Calu3 (cell line): ENCODE results near the gene LSM2. TPM values are rescaled to one million over a fixed set of nuclear protein-coding genes. Genes with fewer than 3 reads are reported as not detected.

Experiments
- BruUV-seq: library from RNA; stranded (reverse); fragments of 400-500 nt; replicated peaks from 2 replicates; lab custom pipeline; 2021; lab: Mats Ljungman, UMichigan
- CTCF ChIA-PET: fragments of 300-600 bp; sonication (Branson Sonifier 250); formaldehyde crosslinking; loops from one replicate; lab custom pipeline; 2022; ENCODE audit warnings: antibody characterized with exemption; lab: Charles Lee
- DNase-seq: peaks from one replicate; pipeline ENCODE4 v3.0.0; 2022
- H3K27ac Mint-ChIP-seq: one replicate; pipeline ENCODE4 v1.8.0; 2022; ENCODE audit warnings: mixed read lengths; ENCODE audit not compliant: unreplicated experiment
- H3K27me3 Mint-ChIP-seq: one replicate; pipeline ENCODE4 v1.8.0; 2022; ENCODE audit warnings: mixed read lengths; ENCODE audit not compliant: unreplicated experiment
- H3K36me3 Mint-ChIP-seq: one replicate; pipeline ENCODE4 v1.8.0; 2022; ENCODE audit warnings: mild to moderate bottlenecking, moderate library complexity, mixed read lengths; ENCODE audit not compliant: insufficient read depth, unreplicated experiment
- H3K4me1 Mint-ChIP-seq: one replicate; pipeline ENCODE4 v1.8.0; 2022; ENCODE audit warnings: mild to moderate bottlenecking, low read depth, mixed read lengths; ENCODE audit not compliant: unreplicated experiment
- H3K4me3 Mint-ChIP-seq: one replicate; pipeline ENCODE4 v1.8.0; 2022; ENCODE audit warnings: mild to moderate bottlenecking, low read depth, moderate library complexity, mixed read lengths; ENCODE audit not compliant: unreplicated experiment
- H3K9me3 Mint-ChIP-seq: one replicate; pipeline ENCODE4 v1.8.0; 2022; ENCODE audit warnings: low read depth, mixed read lengths; ENCODE audit not compliant: unreplicated experiment
- intact Hi-C: fragments of 100-400 bp; cut with micrococcal nuclease; formaldehyde crosslinking; loops from one replicate; pipeline ENCODE4 v1.10.0; 2022; ENCODE audit not compliant: unreplicated experiment
- total RNA-seq: library from RNA; stranded (reverse); gene quantifications from 2 replicates; pipeline ENCODE4 v1.2.3, GENCODE V29; 2022
- TF ChIP-seq, protein P1 (sequence below): fragments of 200-600 bp; IDR thresholded peaks from one replicate; pipeline ENCODE4 v1.8.0; 2022; ENCODE audit warnings: antibody characterized with exemption; ENCODE audit not compliant: unreplicated experiment

Gene LSM2
- total RNA-seq, 1 experiment from 2014 or later, result 144 TPM

DNA sequence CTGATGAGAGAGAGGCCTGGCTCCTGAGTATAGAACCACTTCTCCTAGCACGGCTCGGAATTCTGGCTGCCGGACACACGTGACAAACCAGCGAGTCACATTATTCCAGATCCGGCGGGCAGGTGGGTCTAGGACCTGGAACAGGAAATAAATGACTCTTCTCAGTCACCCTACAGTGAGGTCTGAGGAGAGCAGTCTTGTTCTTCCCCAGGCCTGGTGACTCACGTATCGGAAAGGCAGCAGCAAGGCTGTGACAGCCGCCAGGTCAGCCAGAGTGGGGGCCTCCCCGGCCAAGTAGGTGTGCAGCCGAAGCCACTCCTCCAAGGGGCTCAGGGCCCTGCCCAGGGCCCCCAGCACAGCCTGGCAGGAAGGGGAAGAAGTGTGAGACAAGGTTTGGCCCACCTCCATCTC, 14.0 kb downstream of the LSM2 start:
- Mint-ChIP-seq H3K27ac (peak overlapping the region; percentile 93), H3K27me3 (no peaks in the 10 kb centered on the region), H3K4me3 (peak overlapping the region; percentile 84), H3K36me3 (peaks cover 93% of the 10 kb centered on the region), H3K9me3 (no peaks in the 10 kb centered on the region), H3K4me1 (peaks cover 45% of the 10 kb centered on the region)
- peak; percentile 96 for DNase-seq
- intact Hi-C loops, result loop anchor here (5.0 kb wide), 1 partner anchor 40 kb away; no protein-coding TSS in a partner anchor
- TF ChIP-seq, protein P1, sequence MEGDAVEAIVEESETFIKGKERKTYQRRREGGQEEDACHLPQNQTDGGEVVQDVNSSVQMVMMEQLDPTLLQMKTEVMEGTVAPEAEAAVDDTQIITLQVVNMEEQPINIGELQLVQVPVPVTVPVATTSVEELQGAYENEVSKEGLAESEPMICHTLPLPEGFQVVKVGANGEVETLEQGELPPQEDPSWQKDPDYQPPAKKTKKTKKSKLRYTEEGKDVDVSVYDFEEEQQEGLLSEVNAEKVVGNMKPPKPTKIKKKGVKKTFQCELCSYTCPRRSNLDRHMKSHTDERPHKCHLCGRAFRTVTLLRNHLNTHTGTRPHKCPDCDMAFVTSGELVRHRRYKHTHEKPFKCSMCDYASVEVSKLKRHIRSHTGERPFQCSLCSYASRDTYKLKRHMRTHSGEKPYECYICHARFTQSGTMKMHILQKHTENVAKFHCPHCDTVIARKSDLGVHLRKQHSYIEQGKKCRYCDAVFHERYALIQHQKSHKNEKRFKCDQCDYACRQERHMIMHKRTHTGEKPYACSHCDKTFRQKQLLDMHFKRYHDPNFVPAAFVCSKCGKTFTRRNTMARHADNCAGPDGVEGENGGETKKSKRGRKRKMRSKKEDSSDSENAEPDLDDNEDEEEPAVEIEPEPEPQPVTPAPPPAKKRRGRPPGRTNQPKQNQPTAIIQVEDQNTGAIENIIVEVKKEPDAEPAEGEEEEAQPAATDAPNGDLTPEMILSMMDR, result no peak
- CTCF ChIA-PET, result interaction anchor here (0.9 to 1.2 kb wide), 3 partner anchors 18 to 53 kb away, joined by 3 to 4 read pairs (median 3); partner anchors contain the start of genes HSPA1B and MSH5
- BruUV-seq, result no TSS peak

DNA sequence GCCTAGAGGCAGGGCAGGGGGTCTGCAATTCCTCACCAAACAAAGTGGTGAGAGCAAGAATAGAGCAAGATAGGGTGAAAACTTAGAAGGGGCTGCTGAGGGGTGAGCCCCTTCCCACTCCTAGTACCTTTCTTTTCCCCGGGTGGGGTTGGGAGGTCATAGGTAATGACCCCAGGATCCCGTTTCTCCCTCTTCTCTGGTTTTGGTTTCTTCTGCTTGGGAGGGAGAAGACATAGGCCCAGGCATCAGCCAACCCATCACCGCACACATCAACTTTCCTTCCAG, 14.7 kb downstream of the LSM2 start:
- TF ChIP-seq, protein P1, result no peak
- no peaks in the 10 kb centered on the region for H3K27me3 Mint-ChIP-seq
- H3K4me3 Mint-ChIP-seq, result peak overlapping the region; percentile 84
- BruUV-seq, result no TSS peak
- H3K36me3 Mint-ChIP-seq, result peaks cover 93% of the 10 kb centered on the region
- H3K27ac Mint-ChIP-seq, result peak overlapping the region; percentile 93
- no peaks in the 10 kb centered on the region for H3K9me3 Mint-ChIP-seq
- peaks cover 45% of the 10 kb centered on the region for H3K4me1 Mint-ChIP-seq
- intact Hi-C loops, result loop anchor here (5.0 kb wide), 1 partner anchor 40 kb away; no protein-coding TSS in a partner anchor
- CTCF ChIA-PET, result interaction anchor here (0.9 to 2.0 kb wide), 3 partner anchors 17 to 52 kb away, joined by 3 to 18 read pairs (median 4); partner anchors contain the start of genes HSPA1A, HSPA1L and MSH5
- no peak for DNase-seq

DNA sequence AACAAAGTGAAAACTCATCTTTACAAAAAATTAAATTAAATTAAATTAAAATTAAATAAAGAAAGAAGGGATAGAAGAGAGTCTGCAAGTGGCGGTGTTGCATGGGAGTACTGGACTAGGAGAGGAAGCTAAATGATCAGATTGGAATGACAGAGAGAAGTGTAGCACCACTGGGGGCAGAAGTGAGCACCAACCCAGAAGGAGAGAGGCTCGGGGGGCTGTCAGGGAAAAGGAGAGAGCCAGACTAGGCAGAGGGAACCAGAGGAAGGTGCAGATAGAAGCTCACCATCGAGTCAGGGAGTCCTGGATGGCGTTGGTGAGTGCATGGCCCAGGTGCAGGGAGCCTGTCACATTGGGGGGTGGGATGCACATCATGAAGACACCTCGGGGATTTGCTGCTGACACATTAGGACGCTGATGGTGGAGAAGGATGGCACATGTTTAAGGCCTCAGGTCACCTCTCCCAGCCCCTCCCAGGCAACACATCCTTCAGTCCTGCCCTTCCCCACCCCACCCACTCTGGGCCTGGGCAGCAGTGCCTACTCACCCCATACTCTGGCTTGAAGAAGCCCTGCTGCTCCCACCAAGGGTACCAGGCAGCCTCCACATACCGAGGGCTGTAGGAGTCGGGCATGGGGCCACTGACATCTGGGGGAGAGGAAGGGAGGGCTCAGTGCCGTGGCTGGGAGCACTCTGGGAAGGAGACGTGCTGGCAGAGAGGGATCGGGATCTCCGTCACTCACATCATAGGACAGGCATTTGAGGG, 15.3 kb downstream of the LSM2 start:
- peaks cover 93% of the 10 kb centered on the region for H3K36me3 Mint-ChIP-seq
- intact Hi-C loops, result loop anchor here (5.0 kb wide), 1 partner anchor 41 kb away; no protein-coding TSS in a partner anchor
- peak overlapping the region; percentile 84 for H3K4me3 Mint-ChIP-seq
- TF ChIP-seq, protein P1, result peak; percentile 94
- peak overlapping the region; percentile 93 for H3K27ac Mint-ChIP-seq
- peaks cover 45% of the 10 kb centered on the region for H3K4me1 Mint-ChIP-seq
- DNase-seq, result peak; percentile 78
- H3K27me3 Mint-ChIP-seq, result no peaks in the 10 kb centered on the region
- no peaks in the 10 kb centered on the region for H3K9me3 Mint-ChIP-seq
- CTCF ChIA-PET, result interaction anchor here (0.6 to 2.2 kb wide), 15 partner anchors 15 to 71 kb away, joined by 3 to 18 read pairs (median 4); partner anchors contain the start of genes CLIC1, HSPA1A, HSPA1L and LSM2
- BruUV-seq, result no TSS peak

DNA sequence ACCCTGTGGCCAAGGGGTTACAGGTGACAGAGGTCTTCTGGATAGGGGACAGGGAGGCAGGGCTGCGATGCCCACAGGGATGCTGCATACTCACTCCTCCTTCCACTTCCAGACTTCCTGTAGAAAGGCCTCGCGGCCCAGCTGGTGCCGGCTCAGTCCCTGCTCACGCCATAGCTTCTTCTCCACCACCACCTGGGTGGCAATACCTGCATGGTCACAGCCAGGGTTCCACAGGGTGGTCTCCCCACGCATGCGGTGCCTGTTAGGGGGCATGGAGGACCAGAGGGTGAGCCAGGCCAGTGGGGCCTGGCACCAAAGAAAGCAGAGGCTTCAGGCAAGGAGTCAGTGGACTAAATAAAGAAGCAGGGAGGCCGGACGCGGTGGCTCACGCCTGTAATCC, 21.3 kb downstream of the LSM2 start:
- no peaks in the 10 kb centered on the region for H3K9me3 Mint-ChIP-seq
- no peaks in the 10 kb centered on the region for H3K27me3 Mint-ChIP-seq
- intact Hi-C loops, result no loop called here
- BruUV-seq, result no TSS peak
- no peak overlapping the region for H3K4me3 Mint-ChIP-seq
- no peak overlapping the region for H3K27ac Mint-ChIP-seq
- H3K4me1 Mint-ChIP-seq, result peaks cover 3% of the 10 kb centered on the region
- CTCF ChIA-PET, result interaction anchor here (0.5 to 1.0 kb wide), 2 partner anchors 144 to 163 kb away, joined by 3 to 7 read pairs; no protein-coding TSS in a partner anchor
- no peak for DNase-seq
- H3K36me3 Mint-ChIP-seq, result peaks cover 96% of the 10 kb centered on the region
- TF ChIP-seq, protein P1, result no peak
